ENCODE measurements around the gene PROK1. TPM values are rescaled to one million over a fixed set of nuclear protein-coding genes. Genes with fewer than 3 reads are reported as not detected.
"Not testable (repeated sequence)": the region's sequence is repeated elsewhere in the genome, so short reads cannot be mapped to it uniquely, and the experiment has no call there.

The PROK1 gene
- total RNA-seq, 1 donor from 2014 or later: not detected

DNA sequence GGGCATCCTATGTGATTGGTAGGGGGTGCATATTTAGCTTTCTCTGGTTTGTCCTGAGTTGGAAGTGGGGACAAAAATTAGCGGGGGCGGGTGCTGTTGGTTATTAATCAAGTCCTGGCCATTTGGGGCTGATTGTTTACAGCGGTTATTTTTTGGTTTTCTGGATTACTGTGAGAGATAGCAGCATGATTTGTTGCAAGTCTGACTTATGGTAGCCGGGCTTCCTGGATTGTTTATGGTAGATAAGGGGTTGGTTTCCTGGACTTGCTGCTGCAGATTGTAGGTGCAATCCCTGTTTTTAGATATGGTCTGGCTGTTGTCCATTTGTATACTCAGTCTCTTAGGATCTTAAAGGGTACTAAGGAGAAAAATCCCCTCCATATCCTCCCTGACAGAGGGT lies 12.1 kb upstream of the PROK1 start:
- peaks cover 3% of the 10 kb centered on the region for H3K4me1 Mint-ChIP-seq (ENCODE audit: low read depth, unreplicated experiment)
- H3K9me3 Mint-ChIP-seq (ENCODE audit: unreplicated experiment): no peaks in the 10 kb centered on the region
- H3K4me3 Mint-ChIP-seq (ENCODE audit: unreplicated experiment): no peak overlapping the region
- H3K36me3 Mint-ChIP-seq (ENCODE audit: unreplicated experiment): no peaks in the 10 kb centered on the region
- DNase-seq: no peak
- H3K27ac Mint-ChIP-seq (ENCODE audit: unreplicated experiment): no peak overlapping the region
- H3K27me3 Mint-ChIP-seq (ENCODE audit: unreplicated experiment): no peaks in the 10 kb centered on the region
- TF ChIP-seq, protein P1, sequence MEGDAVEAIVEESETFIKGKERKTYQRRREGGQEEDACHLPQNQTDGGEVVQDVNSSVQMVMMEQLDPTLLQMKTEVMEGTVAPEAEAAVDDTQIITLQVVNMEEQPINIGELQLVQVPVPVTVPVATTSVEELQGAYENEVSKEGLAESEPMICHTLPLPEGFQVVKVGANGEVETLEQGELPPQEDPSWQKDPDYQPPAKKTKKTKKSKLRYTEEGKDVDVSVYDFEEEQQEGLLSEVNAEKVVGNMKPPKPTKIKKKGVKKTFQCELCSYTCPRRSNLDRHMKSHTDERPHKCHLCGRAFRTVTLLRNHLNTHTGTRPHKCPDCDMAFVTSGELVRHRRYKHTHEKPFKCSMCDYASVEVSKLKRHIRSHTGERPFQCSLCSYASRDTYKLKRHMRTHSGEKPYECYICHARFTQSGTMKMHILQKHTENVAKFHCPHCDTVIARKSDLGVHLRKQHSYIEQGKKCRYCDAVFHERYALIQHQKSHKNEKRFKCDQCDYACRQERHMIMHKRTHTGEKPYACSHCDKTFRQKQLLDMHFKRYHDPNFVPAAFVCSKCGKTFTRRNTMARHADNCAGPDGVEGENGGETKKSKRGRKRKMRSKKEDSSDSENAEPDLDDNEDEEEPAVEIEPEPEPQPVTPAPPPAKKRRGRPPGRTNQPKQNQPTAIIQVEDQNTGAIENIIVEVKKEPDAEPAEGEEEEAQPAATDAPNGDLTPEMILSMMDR (IDR thresholded peaks at IDR 0.05; ENCODE audit: partially characterized antibody, unreplicated experiment): no peak

DNA sequence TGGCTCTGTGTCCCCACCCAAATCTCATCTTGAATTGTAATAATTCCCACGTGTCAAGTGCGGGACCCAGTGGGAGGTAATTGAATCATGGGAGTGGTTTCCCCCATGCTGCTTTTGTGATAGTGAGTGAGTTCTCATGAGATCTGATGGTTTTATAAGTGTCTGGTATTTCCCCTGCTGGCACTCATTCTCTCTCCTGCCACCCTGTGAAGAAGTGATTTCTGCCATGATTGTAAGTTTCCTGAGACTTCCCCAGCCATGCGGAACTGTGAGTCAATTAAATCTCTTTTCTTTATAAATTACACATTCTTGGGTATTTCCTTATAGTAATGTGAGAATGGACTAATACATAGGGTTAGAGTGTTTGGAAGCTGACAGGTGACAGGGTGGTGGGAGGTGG lies 11.1 kb upstream of the PROK1 start:
- DNase-seq; H3K4me3 Mint-ChIP-seq (ENCODE audit: unreplicated experiment); H3K9me3 Mint-ChIP-seq (ENCODE audit: unreplicated experiment); H3K27me3 Mint-ChIP-seq (ENCODE audit: unreplicated experiment); H3K4me1 Mint-ChIP-seq (ENCODE audit: low read depth, unreplicated experiment); H3K27ac Mint-ChIP-seq (ENCODE audit: unreplicated experiment); H3K36me3 Mint-ChIP-seq (ENCODE audit: unreplicated experiment): not testable (repeated sequence)

DNA sequence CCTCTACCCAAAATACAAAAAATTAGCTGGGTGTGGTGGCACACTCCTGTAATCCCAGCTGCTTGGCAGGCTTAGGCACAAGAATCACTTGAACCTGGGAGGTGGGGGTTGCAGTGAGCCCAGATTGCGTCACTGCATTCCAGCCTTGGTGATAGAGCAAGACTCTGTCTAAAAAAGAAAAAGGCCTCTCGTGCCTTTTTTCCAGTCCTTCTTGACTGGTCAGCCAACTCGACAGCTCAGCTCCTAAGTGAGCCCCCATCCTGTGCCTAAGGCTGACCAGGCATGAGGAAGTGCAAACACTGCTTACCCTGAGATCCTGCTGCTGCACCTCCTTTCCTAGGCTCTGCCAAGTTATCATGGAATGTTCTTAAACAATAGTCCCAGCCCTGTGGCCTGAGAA lies 10.1 kb upstream of the PROK1 start:
- Mint-ChIP-seq H3K9me3 (ENCODE audit: unreplicated experiment) (peaks cover 2% of the 10 kb centered on the region), H3K36me3 (ENCODE audit: unreplicated experiment) (no peaks in the 10 kb centered on the region), H3K27me3 (ENCODE audit: unreplicated experiment) (peaks cover under 1% of the 10 kb centered on the region), H3K4me1 (ENCODE audit: low read depth, unreplicated experiment) (no peaks in the 10 kb centered on the region), H3K4me3 (ENCODE audit: unreplicated experiment) (no peak overlapping the region), H3K27ac (ENCODE audit: unreplicated experiment) (no peak overlapping the region)
- TF ChIP-seq, protein P1 (IDR thresholded peaks at IDR 0.05; ENCODE audit: partially characterized antibody, unreplicated experiment): no peak
- DNase-seq: no peak

DNA sequence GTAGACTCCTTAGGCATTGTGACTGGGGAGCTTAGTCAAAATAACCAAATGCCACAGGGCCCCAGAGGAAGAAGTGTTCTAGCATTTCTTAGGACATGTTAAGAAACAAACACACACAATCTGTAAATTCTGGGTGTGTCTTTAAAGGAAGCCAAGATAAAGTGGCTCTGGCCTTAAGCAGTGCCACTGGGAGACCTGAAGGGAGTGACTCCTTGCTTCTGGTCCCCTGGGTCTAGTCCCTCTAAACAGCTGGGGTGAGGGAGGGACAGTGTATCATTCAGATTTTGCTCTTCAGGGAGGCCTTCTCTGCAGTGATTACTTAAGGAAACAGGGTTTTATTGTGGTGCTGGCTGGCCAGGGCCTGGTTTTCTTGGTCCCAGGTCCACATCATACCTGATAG lies 9.1 kb upstream of the PROK1 start:
- H3K27ac Mint-ChIP-seq (ENCODE audit: unreplicated experiment): no peak overlapping the region
- peaks cover 2% of the 10 kb centered on the region for H3K27me3 Mint-ChIP-seq (ENCODE audit: unreplicated experiment)
- H3K9me3 Mint-ChIP-seq (ENCODE audit: unreplicated experiment): peaks cover 2% of the 10 kb centered on the region
- H3K4me3 Mint-ChIP-seq (ENCODE audit: unreplicated experiment): no peak overlapping the region
- no peaks in the 10 kb centered on the region for H3K4me1 Mint-ChIP-seq (ENCODE audit: low read depth, unreplicated experiment)
- no peak for DNase-seq
- H3K36me3 Mint-ChIP-seq (ENCODE audit: unreplicated experiment): no peaks in the 10 kb centered on the region
- TF ChIP-seq, protein P1 (IDR thresholded peaks at IDR 0.05; ENCODE audit: partially characterized antibody, unreplicated experiment): no peak

DNA sequence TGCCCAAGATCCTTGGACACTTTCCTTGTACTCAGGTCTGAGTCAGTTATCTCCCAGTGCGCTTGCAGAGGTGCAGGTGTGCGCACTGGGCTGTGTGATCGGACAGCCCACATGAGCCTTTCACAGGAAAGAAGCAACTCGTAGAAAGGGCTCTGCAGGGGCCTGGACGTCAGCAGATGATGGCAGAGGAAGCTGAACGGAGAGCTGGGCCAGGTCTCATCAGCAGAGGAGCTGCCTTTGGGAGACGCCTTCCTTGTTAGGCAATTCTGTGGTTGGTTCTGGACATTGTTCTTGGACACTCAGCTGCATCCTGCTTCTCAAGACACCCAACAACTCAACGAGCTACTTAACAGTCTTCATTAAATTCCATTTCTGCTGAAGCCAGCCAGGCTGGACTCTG lies 7.5 kb upstream of the PROK1 start:
- Mint-ChIP-seq H3K27ac (ENCODE audit: unreplicated experiment) (no peak overlapping the region), H3K4me1 (ENCODE audit: low read depth, unreplicated experiment) (no peaks in the 10 kb centered on the region), H3K9me3 (ENCODE audit: unreplicated experiment) (peaks cover 2% of the 10 kb centered on the region), H3K27me3 (ENCODE audit: unreplicated experiment) (peaks cover 2% of the 10 kb centered on the region), H3K36me3 (ENCODE audit: unreplicated experiment) (no peaks in the 10 kb centered on the region), H3K4me3 (ENCODE audit: unreplicated experiment) (no peak overlapping the region)
- no peak for DNase-seq
- TF ChIP-seq, protein P1 (IDR thresholded peaks at IDR 0.05; ENCODE audit: partially characterized antibody, unreplicated experiment): no peak

DNA sequence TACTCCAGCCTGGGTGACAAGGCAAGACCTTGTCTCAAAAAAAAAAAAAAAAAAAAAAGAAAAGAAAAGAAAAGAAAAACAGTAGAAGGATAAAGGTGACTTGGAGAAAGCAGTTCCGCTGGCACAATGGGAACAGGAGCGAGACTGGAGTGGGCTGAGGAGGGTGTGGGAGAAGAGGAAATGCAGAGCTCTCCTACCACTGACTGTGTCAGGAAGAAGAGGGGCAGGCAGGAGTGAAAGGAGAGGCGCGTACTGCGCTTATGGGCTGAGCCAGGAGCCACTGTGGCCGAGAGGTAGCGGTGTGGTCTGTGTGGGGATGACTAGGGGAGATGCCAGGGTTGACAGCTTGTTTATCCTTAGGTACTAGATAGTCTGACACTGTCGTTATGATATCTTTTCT lies 6.4 kb upstream of the PROK1 start:
- no peak overlapping the region for H3K27ac Mint-ChIP-seq (ENCODE audit: unreplicated experiment)
- TF ChIP-seq, protein P1 (IDR thresholded peaks at IDR 0.05; ENCODE audit: partially characterized antibody, unreplicated experiment): no peak
- peaks cover 2% of the 10 kb centered on the region for H3K27me3 Mint-ChIP-seq (ENCODE audit: unreplicated experiment)
- no peak overlapping the region for H3K4me3 Mint-ChIP-seq (ENCODE audit: unreplicated experiment)
- DNase-seq: no peak
- no peaks in the 10 kb centered on the region for H3K4me1 Mint-ChIP-seq (ENCODE audit: low read depth, unreplicated experiment)
- H3K36me3 Mint-ChIP-seq (ENCODE audit: unreplicated experiment): no peaks in the 10 kb centered on the region
- peaks cover 2% of the 10 kb centered on the region for H3K9me3 Mint-ChIP-seq (ENCODE audit: unreplicated experiment)

Measured in glutamatergic neuron (in vitro differentiated cells).